Measurements from ENCODE around the gene SOX6.
"Not testable (repeated sequence)": the region's sequence is repeated elsewhere in the genome, so short reads cannot be mapped to it uniquely, and the experiment has no call there.

The SOX6 gene

DNA sequence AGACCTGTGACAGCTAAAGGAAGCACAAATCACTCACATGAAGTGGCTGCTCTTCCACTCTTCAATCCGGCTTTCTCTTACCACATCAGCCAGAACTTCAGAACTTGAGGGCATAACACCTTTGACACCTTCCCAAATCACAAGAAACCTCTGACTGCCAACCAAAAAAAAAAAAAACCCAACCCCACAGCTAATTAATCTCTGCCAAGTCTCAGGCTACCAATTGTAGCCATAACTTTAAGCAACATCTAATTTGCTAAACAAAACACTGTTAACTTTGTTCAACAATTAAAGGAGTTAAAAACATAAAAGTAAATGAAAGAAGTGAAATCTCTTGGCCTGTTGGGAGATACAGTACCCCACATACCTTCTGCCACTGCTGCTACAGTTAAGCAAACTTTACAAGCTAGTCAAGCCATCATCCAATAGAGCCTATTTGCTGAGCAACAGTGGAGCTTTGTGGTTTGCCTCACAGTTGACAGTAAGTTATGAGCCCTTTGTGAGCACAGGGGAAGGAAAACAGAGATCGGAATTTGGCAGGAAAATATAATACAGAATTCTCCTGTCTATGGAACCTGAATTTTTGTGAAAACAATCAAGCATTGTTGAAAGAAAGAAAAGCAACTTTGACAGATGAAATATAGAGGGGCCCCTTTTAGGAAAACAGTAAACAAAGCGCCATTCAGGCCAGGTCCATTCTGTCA is at the start of gene SOX6:
Gene SOX6, minus strand, starts transcription at position 490 of the 704 bp plus-strand sequence. CDS start 15,298 bp downstream, outside the sequence.
- no peak for DNase-seq (ENCODE audit: low read depth in 2 of 2)

DNA sequence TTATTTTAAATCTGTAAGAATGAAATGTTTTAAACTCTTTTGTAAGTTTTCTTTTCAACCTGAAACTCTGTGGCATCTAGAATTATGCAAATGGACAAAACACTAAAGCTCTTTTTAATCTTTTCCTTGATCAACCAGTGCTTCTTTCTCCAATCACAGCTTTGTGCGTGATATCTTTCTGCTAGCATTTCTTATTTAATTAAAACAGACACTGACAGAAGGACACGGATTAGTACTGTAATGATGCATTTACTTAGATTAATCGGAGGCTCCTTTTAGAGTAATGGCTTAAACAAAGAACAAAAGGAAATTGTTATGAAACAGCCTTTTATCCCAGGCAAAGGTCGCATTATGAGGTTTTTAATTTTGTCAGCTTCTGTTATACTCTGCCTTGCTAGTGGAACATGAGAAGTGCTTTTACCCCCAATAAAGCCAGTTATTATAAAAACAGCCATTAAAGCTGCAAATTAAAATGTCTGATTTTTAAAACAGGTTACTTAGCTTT is 48.5 kb upstream of the SOX6 start:
- no peak for DNase-seq (ENCODE audit: low read depth in 2 of 2)

DNA sequence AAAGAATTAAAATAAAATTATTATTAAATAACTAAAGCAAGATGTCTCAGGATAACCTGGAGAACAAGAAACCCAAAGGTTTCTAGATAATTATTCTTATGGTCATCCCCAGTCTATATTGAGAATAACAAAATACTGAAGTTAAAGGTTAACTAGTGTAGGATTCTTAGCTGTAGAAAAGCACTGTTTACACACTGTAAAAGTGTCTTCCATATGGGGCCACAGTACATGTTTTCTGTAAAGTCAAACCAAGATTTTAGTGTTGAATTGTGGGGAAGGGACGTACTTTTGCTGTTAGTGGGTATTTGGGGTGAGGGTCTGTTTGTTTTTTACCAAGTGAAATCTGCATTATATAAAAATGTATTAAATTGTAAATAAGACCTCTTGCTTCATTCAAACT is 47.5 kb upstream of the SOX6 start:
- no peak for DNase-seq (ENCODE audit: low read depth in 2 of 2)

DNA sequence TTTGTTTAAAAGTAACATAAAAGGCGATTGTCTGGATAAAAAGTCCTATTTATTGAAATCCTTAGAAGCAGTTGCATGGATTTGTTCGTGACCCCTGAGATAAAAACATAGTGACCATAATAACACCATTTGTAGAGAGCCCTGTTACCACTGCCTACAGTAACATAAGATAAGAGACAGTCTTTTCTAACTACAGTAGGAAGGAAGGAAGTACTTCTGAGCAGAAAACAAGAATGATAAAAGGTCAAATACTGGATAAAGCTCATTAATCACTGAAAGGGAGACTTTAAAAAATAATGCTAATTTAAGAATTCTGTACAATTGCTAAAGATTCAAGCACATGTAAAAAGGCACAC is 47.1 kb upstream of the SOX6 start:
- DNase-seq (ENCODE audit: low read depth in 2 of 2), result no peak

DNA sequence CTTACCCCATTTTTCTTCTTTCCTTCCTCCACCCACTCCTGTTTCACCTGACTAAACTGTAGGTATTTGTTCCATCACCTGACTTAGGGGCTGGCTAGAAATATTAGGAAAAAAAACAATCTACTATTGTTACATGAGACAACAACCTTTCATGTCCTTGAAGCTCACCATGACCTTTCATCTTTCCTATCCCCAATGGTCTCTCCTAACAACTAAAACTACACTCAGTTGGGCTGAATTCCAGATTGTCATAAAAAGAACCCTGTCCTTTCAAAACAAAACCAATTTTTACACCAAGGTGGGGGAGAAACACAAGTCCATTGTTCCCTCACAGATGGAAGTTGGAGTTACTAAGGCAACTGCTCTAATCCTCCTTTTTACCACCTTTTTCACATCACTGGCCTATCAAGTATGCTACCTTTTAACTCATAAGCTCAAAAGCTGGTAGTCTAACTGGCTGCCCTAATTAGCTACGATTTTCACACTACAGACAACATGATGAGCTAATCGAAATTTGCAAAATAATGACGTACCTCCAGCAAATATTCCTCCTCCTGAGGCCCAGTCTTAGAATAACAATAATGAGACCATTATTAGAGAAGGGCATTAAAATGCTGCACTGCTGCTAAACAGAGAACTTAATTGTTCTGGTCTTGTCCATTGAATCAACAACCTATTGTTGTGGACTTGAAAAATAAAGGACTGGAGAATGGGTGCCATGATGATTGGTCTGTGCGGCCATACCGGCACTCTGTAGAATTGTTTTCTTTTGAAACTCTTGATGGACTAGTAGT is 46.5 kb upstream of the SOX6 start:
- DNase-seq (ENCODE audit: low read depth in 2 of 2), result no peak

DNA sequence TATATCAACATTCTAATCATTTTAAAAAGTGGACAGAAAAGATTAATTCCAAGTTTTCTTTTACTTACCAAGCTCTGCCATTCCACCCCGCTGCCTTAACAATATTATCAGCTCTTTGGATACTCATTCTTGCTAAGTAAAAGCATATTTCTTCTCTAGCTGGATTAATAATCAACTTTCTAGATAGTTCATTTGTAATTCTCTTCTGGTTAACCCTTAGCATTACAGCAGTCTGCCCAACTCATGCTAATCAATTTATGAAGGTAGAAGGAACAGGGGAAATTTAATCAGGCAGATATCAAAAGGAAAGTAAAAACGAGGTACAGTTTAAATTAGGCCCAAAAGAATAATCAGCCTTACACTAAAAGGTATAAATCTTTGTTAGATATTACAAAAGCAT is 41.0 kb upstream of the SOX6 start:
- no peak for DNase-seq (ENCODE audit: low read depth in 2 of 2)

DNA sequence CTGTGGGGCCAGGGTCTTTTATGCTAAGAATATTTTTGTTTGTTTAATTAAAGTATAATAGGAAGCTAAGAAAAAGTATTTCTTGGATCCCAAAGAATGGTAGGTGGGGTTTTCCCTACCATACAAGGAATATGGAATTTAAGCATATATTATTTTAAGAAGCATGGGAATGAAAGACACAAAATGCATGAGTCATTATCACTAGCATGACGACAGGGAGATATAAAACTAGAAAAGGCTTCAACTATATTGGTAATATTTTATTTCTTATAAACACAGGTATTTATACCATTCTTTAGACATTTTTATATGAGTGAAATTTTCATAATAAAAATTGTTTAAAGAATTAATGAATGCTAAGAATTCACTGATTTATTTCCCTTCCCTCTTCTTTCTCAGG is 39.3 kb upstream of the SOX6 start:
- DNase-seq (ENCODE audit: low read depth in 2 of 2), result no peak

DNA sequence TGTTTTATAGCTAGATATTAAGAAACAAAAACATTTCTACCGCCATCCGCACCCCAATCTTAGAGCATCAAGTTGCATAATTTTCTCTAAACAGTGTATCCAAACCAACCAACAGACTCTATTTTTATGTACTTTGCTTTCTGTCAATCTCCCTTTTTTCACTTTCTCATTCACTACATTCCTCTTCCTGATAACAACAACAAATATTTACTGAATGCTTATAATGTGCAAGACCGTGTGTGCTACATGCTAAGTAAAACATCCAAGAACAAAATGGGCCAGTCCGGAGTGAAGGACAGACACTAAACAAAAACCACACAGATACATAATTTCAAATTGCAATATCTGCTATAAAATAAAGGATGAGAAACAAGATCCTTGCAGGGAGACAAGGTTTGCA is 38.6 kb upstream of the SOX6 start:
- DNase-seq (ENCODE audit: low read depth in 2 of 2), result no peak

DNA sequence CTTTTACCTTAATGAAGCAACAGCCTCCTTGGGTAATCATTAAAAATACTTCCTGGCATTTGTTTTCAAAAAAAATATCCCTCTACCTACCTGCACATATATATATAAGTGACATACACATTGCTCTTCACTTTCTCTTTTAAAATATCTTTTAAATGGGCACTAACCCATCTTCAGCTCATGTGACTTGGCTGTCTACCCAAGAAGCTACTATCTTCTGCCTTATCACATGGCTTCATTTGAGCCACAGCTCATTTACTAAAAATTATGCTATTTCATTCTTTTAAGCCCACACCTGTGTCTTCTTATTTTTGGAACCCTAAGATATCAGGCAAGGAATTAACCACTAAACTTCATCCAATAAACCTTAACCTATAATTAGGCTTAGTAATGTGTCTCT is 37.0 kb upstream of the SOX6 start:
- DNase-seq (ENCODE audit: low read depth in 2 of 2), result no peak

DNA sequence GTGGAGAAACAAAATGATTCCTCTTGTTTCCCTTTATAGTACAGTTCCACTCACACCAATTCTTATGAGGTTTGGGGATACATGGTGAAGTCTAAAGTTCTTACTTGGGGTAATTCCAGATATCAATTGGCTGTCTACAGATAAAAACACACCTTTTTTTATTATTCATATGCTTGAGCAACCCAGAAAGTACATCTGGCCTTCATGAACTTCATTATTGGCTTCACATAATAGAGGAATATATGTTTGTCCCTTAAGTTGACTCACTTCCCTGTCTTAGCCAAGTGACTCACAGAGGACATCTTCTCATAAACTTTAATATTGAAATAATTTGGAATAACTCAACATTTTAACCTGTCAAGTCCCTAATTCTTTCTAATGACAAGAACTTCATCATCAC is 36.3 kb upstream of the SOX6 start:
- no peak for DNase-seq (ENCODE audit: low read depth in 2 of 2)

DNA sequence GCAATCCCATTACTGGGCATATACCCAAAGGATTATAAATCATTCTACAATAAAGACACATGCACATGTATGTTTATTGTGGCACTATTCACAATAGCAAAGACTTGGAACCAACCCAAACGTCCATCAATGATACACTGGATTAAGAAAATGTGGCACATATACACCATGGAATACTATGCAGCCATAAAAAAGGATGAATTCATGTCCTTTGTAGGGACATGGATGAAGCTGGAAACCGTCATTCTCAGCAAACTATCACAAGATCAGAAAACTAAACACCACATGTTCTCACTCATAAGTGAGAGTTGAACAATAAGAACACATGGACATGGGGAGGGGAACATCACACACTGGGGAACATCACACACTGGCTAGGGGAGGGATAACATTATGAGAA is 34.5 kb upstream of the SOX6 start:
- DNase-seq (ENCODE audit: low read depth in 2 of 2), result not testable (repeated sequence)

DNA sequence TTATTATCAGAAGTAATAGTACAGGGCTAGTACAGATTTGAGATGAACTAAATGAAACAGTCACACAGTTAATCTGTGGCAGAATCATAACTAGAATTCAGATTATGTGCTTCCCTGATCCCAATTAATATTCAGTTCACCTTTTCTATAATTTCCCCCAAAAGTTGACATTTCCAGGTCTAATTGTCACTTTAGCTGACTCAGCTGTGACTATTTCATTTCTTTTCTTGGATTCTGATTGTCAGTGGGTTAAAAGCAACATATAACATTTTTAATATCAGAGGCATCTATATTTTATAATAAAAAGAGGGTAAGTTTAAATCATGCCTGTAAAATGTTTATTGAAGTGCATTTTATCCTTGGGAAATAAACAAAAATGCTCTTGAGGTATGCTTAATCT is 28.8 kb upstream of the SOX6 start:
- DNase-seq (ENCODE audit: low read depth in 2 of 2), result no peak

DNA sequence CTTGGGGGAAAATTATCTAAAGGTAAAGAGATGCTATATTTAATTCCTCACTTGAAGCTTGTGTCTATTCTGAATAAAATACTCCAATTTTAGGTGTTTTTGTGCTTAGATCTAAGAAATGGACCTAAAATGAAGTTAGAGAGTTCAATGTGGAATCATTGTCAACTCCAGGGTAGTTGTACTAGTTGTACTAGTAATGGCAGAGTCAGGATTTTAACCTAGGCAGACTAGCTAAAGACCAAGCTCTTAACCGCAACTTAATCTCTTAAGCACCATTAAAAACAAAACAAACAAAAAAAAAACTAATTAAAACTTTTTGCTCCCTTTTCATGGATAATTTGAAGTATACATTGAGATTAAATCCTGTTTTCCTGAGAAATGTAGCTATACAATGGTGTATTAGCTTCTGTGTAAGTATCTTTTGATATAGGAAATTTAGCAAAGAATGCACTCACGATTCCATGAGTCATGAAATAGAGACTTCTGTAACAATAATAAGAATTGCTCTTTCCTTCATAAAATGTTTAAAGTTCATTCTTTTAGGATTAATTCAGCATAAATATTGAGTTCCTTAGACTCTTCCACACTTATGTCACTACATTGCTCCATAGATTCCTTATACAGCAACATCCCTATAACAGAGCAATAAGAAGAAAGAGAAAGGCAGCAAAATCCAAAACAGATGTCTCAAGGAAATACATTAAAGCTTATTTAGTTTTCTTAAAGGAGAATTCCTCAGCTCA is 26.5 kb upstream of the SOX6 start:
- no peak for DNase-seq (ENCODE audit: low read depth in 2 of 2)

DNA sequence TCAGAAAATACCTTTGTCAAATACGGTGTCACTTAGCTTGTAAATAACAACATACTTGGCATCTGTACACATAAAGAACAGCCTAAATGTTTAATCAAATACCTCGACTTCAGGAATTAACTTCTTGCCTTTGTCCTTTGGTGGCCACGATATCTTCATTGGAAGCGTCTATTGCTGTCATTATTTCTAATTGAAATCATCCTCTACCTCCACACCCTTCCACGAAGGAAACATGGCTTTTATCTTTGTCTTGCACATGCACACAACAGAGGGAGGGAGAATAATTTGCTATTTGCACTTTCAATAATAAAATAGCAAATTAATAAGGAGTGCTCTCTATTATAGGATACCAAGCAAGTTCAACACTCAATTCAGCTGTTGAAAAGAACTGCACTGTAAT is 25.8 kb upstream of the SOX6 start:
- no peak for DNase-seq (ENCODE audit: low read depth in 2 of 2)

DNA sequence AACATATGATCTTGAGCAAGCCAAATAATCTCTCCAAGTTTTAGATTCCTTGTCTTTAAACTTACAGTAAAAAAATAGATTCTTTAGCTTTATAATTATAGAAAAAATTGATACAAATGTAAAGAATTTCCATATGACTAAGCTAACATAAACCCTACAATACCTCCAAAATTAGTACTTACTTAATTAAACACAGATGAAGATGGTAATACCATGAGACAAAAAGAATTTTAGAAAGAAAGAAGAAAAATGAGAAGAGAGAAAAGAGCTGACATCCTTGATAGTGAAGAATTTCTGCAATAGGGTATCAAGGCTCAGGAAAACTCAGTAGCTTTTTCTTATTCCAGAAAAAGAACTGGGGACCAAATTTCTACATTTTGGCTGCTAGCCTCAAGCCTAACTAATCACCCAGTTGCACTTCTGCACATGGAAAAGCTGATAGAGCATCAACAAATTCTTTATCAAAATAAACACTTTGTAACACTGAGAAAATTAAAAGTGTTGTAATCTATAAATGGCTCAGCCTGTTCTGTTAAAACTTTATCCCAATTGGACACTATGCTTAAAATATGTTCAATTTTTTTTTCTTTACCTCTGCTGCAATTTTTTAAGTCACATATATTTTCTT is 24.7 kb upstream of the SOX6 start:
- DNase-seq (ENCODE audit: low read depth in 2 of 2), result no peak

DNA sequence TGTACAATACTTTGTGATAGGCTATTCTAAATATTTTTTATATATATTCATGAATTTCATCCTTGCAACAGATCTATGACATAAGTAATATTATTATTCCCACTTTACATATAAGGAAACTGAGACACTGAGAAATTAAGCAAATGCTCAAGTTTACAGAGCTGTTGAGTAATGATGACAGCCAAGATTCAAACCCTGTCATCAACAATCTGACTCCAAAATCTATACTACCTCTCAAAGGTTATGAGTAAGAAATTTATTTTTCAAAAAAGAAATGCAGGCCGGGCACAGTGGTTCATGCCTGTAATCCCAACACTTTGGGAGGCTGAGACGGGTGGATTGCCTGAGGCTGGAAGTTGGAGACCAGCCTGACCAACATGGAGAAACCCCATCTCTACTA is 22.6 kb upstream of the SOX6 start:
- no peak for DNase-seq (ENCODE audit: low read depth in 2 of 2)

DNA sequence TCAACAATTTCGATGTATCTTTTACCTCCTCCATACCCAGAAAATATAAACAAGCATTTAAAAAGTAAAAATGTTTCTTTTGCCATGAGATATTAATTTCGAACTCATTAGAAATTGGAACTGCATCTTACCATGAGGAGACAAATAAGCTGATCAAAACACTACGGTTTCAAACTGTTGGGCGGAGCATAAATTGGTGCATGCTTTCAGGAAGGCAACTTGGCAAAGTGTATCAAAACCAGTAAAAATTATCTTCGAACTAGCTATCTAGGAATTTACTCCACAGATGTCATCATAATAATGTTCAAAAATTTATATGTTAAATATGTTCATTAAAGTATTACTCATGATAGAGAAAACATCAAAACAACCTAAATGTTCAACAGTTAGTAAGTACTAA is 21.4 kb upstream of the SOX6 start:
- DNase-seq (ENCODE audit: low read depth in 2 of 2), result no peak

DNA sequence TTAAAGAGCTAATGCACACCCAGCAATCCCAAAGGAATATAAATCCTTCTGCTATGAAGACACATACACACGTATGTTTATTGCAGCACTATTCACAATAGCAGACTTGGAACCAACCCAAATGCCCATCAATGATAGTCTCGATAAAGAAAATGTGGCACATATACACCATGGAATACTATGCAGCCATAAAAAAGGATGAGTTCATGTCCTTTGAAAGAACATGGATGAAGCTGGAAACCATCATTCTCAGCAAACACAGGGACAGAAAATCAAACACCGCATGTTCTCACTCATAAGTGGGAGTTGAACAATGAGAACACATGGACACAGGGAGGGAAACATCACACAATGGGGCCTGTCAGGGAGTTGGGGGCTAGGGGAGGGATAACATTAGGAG is 19.3 kb upstream of the SOX6 start:
- DNase-seq (ENCODE audit: low read depth in 2 of 2), result not testable (repeated sequence)

DNA sequence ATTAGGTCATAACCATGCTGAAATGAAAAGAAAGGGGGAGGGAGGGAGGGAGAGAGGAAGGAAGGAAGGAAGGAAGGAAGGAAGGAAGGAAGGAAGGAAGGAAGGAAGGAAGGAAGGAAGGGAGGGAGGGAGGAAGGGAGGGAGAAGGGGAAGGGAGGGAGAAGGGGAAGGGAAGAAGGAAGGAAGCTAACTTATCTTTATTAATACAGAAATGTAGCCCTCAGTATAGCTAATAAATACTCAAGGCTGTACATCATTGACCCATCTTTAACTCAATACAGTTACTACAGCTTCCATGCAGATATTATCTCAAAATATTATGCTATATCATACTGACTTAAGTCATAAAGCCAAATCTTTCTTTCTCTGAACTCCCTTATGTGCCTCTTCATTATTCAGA is 17.4 kb upstream of the SOX6 start:
- no peak for DNase-seq (ENCODE audit: low read depth in 2 of 2)

DNA sequence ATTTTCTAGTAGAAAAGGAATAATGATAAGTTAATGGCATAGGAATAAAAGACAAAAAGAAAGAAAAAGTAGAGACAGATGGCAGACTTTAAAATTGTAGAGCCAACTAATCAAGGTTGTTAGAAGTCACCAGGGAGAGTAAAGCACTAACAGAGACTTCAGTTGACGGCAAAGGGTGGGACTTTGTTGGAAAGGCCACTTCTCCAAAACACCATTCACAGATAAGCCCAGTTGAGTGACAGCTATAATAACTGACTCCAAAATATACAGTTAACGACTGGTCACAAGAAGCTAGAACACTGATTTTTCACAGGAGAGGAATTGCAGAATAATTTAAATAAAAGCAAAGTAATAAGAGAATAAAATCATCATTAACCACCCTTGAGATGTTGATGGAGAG is 16.0 kb upstream of the SOX6 start:
- DNase-seq (ENCODE audit: low read depth in 2 of 2), result no peak

DNA sequence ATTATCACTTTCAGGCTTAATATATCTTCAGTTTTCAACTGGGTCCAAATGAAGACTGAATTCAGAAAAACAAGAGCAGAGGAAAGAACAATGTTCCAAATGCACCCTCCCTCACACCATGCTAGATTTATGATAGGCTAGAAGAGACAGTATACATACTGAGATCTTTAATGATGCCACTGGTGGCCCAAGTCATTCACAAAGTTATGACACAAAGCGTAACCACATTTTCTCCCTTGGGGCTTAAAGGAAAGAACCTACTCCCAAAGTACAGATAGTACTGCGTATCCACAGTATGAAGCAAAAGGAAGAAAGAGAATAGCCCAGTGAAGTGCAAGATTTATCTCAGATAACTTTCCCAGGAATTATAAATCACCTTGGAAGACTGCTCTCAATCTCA is 10.9 kb upstream of the SOX6 start:
- no peak for DNase-seq (ENCODE audit: low read depth in 2 of 2)

DNA sequence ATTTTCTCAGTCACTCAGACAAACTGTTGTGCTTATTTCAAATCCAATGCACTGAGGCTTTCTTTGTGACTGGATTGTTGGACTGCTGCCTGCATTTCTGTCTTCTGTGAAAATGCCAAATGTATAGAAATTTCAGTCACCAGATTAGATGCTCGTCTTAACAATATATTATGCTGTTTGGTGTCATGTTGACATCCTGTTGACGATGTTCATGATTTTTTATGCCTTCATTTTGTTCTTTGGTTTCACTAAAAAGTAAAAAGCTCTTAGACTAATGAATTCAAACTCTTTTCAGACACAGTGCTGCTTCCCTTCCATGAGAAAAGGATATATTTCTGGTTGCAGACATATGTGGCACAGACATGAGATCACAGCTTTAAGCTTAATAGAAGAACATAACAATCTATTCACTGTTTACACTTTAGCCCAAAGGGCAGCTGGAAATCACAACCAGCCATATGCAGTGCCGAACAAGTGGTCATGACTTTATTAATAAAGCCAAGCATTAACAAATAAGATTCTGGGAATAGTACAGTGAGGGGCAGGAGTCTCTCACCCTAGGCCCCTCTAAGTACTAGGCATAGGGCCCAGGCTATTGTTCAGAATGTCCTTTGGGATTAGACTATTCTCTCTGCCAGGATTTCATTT is 9.4 kb upstream of the SOX6 start:
- DNase-seq (ENCODE audit: low read depth in 2 of 2), result no peak
